DND-41 (cell line): ENCODE results near the gene FMNL3.
A peak's percentile ranks its signal among the peaks of the same experiment; 100 is the strongest.

Experiments
- ATAC-seq: fragments of 200-7000 bp; cut with Tn5 transposase; 3 replicates; pipeline ENCODE4 v1.9.1; 2021; ENCODE audit warnings: low read depth; ENCODE audit not compliant: insufficient read depth
- DNase-seq: peaks from one replicate; pipeline ENCODE4 v3.0.0-alpha.2; 2020
- H2AFZ ChIP-seq: 2 replicates; pipeline ENCODE4 v1.6.0; 2012; ENCODE audit warnings: low read depth, low read length
- H3K27ac ChIP-seq: 2 replicates; pipeline ENCODE4 v1.5.1; 2012; ENCODE audit warnings: low read length, inconsistent platforms
- H3K27me3 ChIP-seq: fragments of 200-600 bp; sonication (generic); 2 replicates; pipeline ENCODE4 v1.6.0; 2012; ENCODE audit warnings: low read length, mild to moderate bottlenecking, inconsistent platforms; ENCODE audit not compliant: insufficient read depth, poor library complexity
- H3K36me3 ChIP-seq: 2 replicates; pipeline ENCODE4 v1.5.1; 2012; ENCODE audit warnings: low read length, inconsistent platforms; ENCODE audit not compliant: insufficient read depth
- H3K4me1 ChIP-seq: 2 replicates; pipeline ENCODE4 v1.5.1; 2012; ENCODE audit warnings: mild to moderate bottlenecking, low read length; ENCODE audit not compliant: insufficient read depth
- H3K4me2 ChIP-seq: 2 replicates; pipeline ENCODE4 v1.6.0; 2012; ENCODE audit warnings: mild to moderate bottlenecking, moderate library complexity, low read length, inconsistent platforms; ENCODE audit not compliant: insufficient read depth
- H3K4me3 ChIP-seq, 2 experiments: fragments of 200-600 bp in 1 of 2; shearing (Covaris generic) in 1 of 2; 2 replicates each; pipeline ENCODE4 v1.5.1; 2012 to 2016; ENCODE audit warnings: inconsistent platforms in 2 of 2, low read length in 2 of 2, mild to moderate bottlenecking in 2 of 2, low read depth in 1 of 2, moderate library complexity in 1 of 2
- H3K79me2 ChIP-seq: 2 replicates; pipeline ENCODE4 v1.6.0; 2012; ENCODE audit warnings: low read length, inconsistent platforms; ENCODE audit not compliant: insufficient read depth
- H3K9ac ChIP-seq: 2 replicates; pipeline ENCODE4 v1.6.0; 2012; ENCODE audit warnings: low read depth, mild to moderate bottlenecking, inconsistent platforms, low read length, moderate library complexity
- H3K9me3 ChIP-seq: 2 replicates; pipeline ENCODE4 v1.5.1; 2012; ENCODE audit warnings: low read length, moderate library complexity, mild to moderate bottlenecking, inconsistent platforms; ENCODE audit not compliant: insufficient read depth, severe bottlenecking
- H4K20me1 ChIP-seq: 2 replicates; pipeline ENCODE4 v1.6.0; 2012; ENCODE audit warnings: low read length; ENCODE audit not compliant: insufficient read depth
- CTCF ChIP-seq: IDR thresholded peaks from 2 replicates; pipeline ENCODE4 v1.5.1; 2012; ENCODE audit warnings: borderline replicate concordance, low read length, moderate library complexity, mild to moderate bottlenecking; ENCODE audit not compliant: poor library complexity, severe bottlenecking; ENCODE audit errors: extremely low read depth
- EZH2 ChIP-seq: IDR thresholded peaks from 3 replicates; pipeline ENCODE4 v1.6.1; 2012; ENCODE audit warnings: borderline replicate concordance, low read depth, mild to moderate bottlenecking, moderate library complexity, low read length, inconsistent platforms; ENCODE audit not compliant: severe bottlenecking

FMNL3 gene

DNA sequence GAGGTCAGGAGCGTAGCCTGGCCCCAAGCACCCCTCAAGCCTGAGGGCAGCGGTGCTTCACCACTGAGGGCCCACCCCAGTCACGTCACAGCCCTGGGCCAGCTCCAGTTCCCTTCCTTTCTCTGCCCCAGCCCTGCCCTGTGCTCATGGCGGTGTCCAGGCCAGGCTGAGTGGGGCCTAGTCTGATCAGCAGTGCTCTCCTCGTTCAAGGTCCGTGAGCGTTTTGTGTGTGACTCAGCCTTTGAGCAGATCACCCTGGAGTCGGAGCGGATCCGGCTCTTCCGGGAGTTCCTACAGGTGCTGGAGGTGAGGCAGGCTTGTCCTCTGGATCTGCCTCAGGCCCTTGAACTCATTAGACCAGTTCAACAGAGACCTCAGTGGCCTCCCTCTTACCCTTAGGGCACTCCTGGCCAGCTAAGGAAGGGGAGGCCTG, 64.8 kb downstream of the FMNL3 start:
- Histone ChIP-seq H3K4me3 (no peak overlapping the region), H3K4me2 (no peak overlapping the region), H3K4me1 (peaks cover 6% of the 10 kb centered on the region), H3K79me2 (no peaks in the 10 kb centered on the region), H3K27me3 (no peaks in the 10 kb centered on the region), H3K36me3 (peaks cover 36% of the 10 kb centered on the region), H4K20me1 (no peaks in the 10 kb centered on the region), H3K9ac (no peak overlapping the region), H3K9me3 (no peaks in the 10 kb centered on the region), H2AFZ (no peak overlapping the region), H3K27ac (no peak overlapping the region)
- no peak for TF ChIP-seq EZH2
- TF ChIP-seq CTCF, result no peak
- ATAC-seq, result no peak
- no peak for DNase-seq

- no peak for TF ChIP-seq CTCF
- TF ChIP-seq EZH2, result no peak
- ATAC-seq (no peak), DNase-seq (no peak)
- H4K20me1 ChIP-seq, result no peaks in the 10 kb centered on the region
- H3K9ac ChIP-seq, result no peak overlapping the region
- no peak overlapping the region for H3K4me3 ChIP-seq
- no peak overlapping the region for H3K4me2 ChIP-seq
- peaks cover 32% of the 10 kb centered on the region for H3K36me3 ChIP-seq
- no peak overlapping the region for H2AFZ ChIP-seq
- H3K79me2 ChIP-seq, result no peaks in the 10 kb centered on the region
- peaks cover 11% of the 10 kb centered on the region for H3K4me1 ChIP-seq
- H3K27ac ChIP-seq, result no peak overlapping the region
- no peaks in the 10 kb centered on the region for H3K27me3 ChIP-seq
- no peaks in the 10 kb centered on the region for H3K9me3 ChIP-seq
These were observed 65.3 kb downstream of the FMNL3 start for GRCh38 chr12:49641748-49642369.

DNA sequence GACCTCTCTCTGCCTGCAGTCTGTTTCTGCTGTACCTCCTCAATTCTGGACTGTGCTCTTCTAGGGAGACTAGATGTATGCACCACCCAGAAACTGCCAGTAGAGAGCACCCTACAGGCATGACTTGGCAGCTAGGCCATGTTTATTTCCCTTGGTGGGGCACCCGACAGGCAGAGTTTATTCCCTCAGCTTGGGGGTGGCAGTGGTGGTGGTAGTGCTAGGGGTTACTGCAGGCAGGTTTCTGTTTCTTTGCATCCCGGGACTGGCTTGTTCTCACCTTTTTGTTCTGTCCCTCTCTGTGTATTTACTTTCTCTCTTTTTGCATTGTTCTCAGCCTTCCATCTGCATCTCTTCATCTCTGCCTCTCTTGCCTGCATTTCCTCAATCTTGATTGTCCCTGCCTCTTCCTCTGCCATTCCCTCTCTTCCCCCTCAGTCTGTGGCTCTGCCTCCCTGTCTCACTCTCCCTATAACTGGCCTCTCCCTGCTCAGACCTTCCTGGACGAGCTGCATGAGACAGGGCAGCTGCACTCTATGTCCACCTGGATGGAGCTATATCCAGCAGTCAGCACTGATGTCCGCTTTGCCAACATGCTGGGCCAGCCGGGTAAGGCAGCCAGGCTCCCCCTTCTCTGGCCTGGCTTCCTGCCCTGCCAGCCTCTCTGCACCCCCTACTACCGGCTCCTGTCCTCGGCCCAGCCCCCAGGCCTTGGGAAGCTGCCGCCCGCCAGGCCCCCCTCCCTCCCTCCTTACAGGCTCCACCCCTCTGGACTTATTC, 70.0 kb downstream of the FMNL3 start:
- Histone ChIP-seq H3K4me2 (no peak overlapping the region), H2AFZ (0 out of 2 replicates have a peak overlapping the region, but pooled peaks have one; percentile 28), H3K36me3 (no peaks in the 10 kb centered on the region), H3K4me1 (peaks cover 8% of the 10 kb centered on the region; the same call in 1 of the 2 replicates), H3K9me3 (no peaks in the 10 kb centered on the region), H3K9ac (no peak overlapping the region), H3K79me2 (no peaks in the 10 kb centered on the region), H3K27ac (0 out of 2 replicates have a peak overlapping the region, but pooled peaks have one; percentile 33), H3K27me3 (no peaks in the 10 kb centered on the region), H3K4me3 (no peak overlapping the region), H4K20me1 (no peaks in the 10 kb centered on the region; the same call in 1 of the 2 replicates)
- TF ChIP-seq CTCF, result peak; percentile 93
- TF ChIP-seq EZH2, result no peak
- DNase-seq (peak; percentile 79), ATAC-seq (peak; percentile 94)
